ENCODE results near the gene TRO. TPM values are rescaled to one million over a fixed set of nuclear protein-coding genes. Genes with fewer than 3 reads are reported as not detected.
A peak's percentile ranks its signal among the peaks of the same experiment; 100 is the strongest.

TRO gene
- total and polyA plus RNA-seq, 9 of the 15 experiments (the other 6 are each of a cell fraction or from before 2014, with no cell fraction given) = 0.18 to 1.7 (median 0.41) TPM

- Histone ChIP-seq H3K27ac (ENCODE audit: extremely low read depth, low read depth, low read length) (no peak overlapping the region), H3K79me2 (ENCODE audit: control insufficient read depth, insufficient read depth, low read length) (no peaks in the 10 kb centered on the region), H4K20me1 (replicated peaks; ENCODE audit: control insufficient read depth, insufficient read depth, low read length) (no peaks in the 10 kb centered on the region), H3K9ac (ENCODE audit: insufficient read depth in 1 of 2, low read depth in 2 of 2, low read length in 2 of 2) (no peak overlapping the region), H2AFZ (ENCODE audit: low read depth, low read length) (no peak overlapping the region), H3K4me3 (no peak overlapping the region), H3K27me3 (ENCODE audit: control insufficient read depth in 2 of 2, insufficient read depth in 2 of 2, low read length in 2 of 2) (peaks cover 0 to 12% of the 10 kb centered on the region in 2 experiments; a peak in 1 of 5 replicates), H3K9me1 (ENCODE audit: control insufficient read depth, insufficient read depth, low read length) (no peaks in the 10 kb centered on the region), H3K4me2 (ENCODE audit: insufficient read depth, low read length) (no peak overlapping the region), H3K4me1 (replicated peaks in 1 of 2; ENCODE audit: control insufficient read depth in 2 of 2, insufficient read depth in 2 of 2, low read length in 2 of 2) (no peaks in the 10 kb centered on the region; a peak in 1 of 5 replicates), H3K9me3 (replicated peaks; ENCODE audit: control insufficient read depth, insufficient read depth, low read depth, low read length) (no peaks in the 10 kb centered on the region), H3K36me3 (ENCODE audit: control insufficient read depth, insufficient read depth, low read length) (no peaks in the 10 kb centered on the region)
- FAIRE-seq (no peak), DNase-seq (ENCODE audit: extremely low read depth in 1 of 4, low spot score in 3 of 4) (no peak), ATAC-seq (no peak)
- CTCF ChIA-PET (ENCODE audit: low intra/inter-chr PET ratio) = no interaction called here
- WGBS (ENCODE audit: insufficient coverage, low coverage, missing lambda C conversion rate) = 3% methylated on average over 7 of the region's 7 CpGs
- POLR2A ChIA-PET = interaction anchor here (0.6 kb wide), 1 partner anchor 538 kb away, joined by 3 read pairs; no protein-coding TSS in a partner anchor
- in situ Hi-C loops (cut with MboI) (no loop called here), intact Hi-C loops (cut with micrococcal nuclease) (no loop called here)
- no TSS peak for BruUV-seq (replicated peaks)
- no peak for TF ChIP-seq ATF7 (IDR thresholded peaks at IDR 0.05)
Measured at GRCh38 chrX:54923376-54923775, 2.8 kb downstream of the TRO start.

GRCh38 chrX:54926978-54927377 lies 6.4 kb downstream of the TRO start:
- Histone ChIP-seq H3K27ac (ENCODE audit: extremely low read depth, low read depth, low read length) (no peak overlapping the region), H3K4me1 (replicated peaks in 1 of 2; ENCODE audit: control insufficient read depth in 2 of 2, insufficient read depth in 2 of 2, low read length in 2 of 2) (no peaks in the 10 kb centered on the region), H3K4me3 (no peak overlapping the region), H4K20me1 (replicated peaks; ENCODE audit: control insufficient read depth, insufficient read depth, low read length) (no peaks in the 10 kb centered on the region), H2AFZ (ENCODE audit: low read depth, low read length) (no peak overlapping the region), H3K9ac (ENCODE audit: insufficient read depth in 1 of 2, low read depth in 2 of 2, low read length in 2 of 2) (no peak overlapping the region), H3K79me2 (ENCODE audit: control insufficient read depth, insufficient read depth, low read length) (no peaks in the 10 kb centered on the region), H3K9me3 (replicated peaks; ENCODE audit: control insufficient read depth, insufficient read depth, low read depth, low read length) (no peaks in the 10 kb centered on the region), H3K36me3 (ENCODE audit: control insufficient read depth, insufficient read depth, low read length) (no peaks in the 10 kb centered on the region), H3K27me3 (ENCODE audit: control insufficient read depth in 2 of 2, insufficient read depth in 2 of 2, low read length in 2 of 2) (peaks cover 0 to 4% of the 10 kb centered on the region in 2 experiments; a peak in 2 of 5 replicates), H3K4me2 (ENCODE audit: insufficient read depth, low read length) (no peak overlapping the region), H3K9me1 (ENCODE audit: control insufficient read depth, insufficient read depth, low read length) (no peaks in the 10 kb centered on the region)
- CTCF ChIA-PET (ENCODE audit: low intra/inter-chr PET ratio) = no interaction called here
- TF ChIP-seq C11orf30 (IDR thresholded peaks at IDR 0.05; ENCODE audit: low read depth) (peak; percentile 65; the same call in 1 of the 2 replicates), MAFF (IDR thresholded peaks at IDR 0.05; ENCODE audit: low read length) (0 out of 2 replicates have a peak, but pooled peaks have one; percentile 8), MAFG (tag; conservative IDR thresholded peaks at IDR 0.05) (peak; percentile 46), ZNF124 (CRISPR knock-in tag; IDR thresholded peaks at IDR 0.05) (no peak), ZFP1 (CRISPR knock-in tag; IDR thresholded peaks at IDR 0.05) (no peak), ZNF316 (IDR thresholded peaks at IDR 0.05) (peak; percentile 71)
- intact Hi-C loops (cut with micrococcal nuclease) (no loop called here), in situ Hi-C loops (cut with MboI) (no loop called here)
- ATAC-seq = no peak
- no peak for FAIRE-seq
- no peak for DNase-seq (ENCODE audit: extremely low read depth in 1 of 4, low spot score in 3 of 4)
- BruUV-seq (replicated peaks) = no TSS peak
- POLR2A ChIA-PET = no interaction called here
- 0% methylated on average over 2 of the region's 2 CpGs for WGBS (ENCODE audit: insufficient coverage, low coverage, missing lambda C conversion rate)

Measured in K562 (cell line).